CD4-positive, alpha-beta memory T cell (primary cell): ENCODE data around the gene PRAC1. TPM values are rescaled to one million over a fixed set of nuclear protein-coding genes. Genes with fewer than 3 reads are reported as not detected.

ENCODE experiments used
- CTCF ChIA-PET: fragments of 350-600 bp; sonication (Branson Sonifier 250); formaldehyde crosslinking; loops from one replicate; lab custom pipeline; 2021; ENCODE audit warnings: inconsistent platforms; ENCODE audit not compliant: partially characterized antibody; lab: Charles Lee
- POLR2A ChIA-PET: fragments of 350-600 bp; sonication (Branson Sonifier 250); formaldehyde crosslinking; loops from one replicate; lab custom pipeline; 2021; ENCODE audit not compliant: partially characterized antibody; lab: Charles Lee
- DNase-seq, 5 donors: peaks; one replicate each; pipeline versions ENCODE4 v3.0.0 to v3.0.0-alpha.2; 2020 to 2022; ENCODE audit warnings: mixed read lengths in 1 of 5
- H3K27ac ChIP-seq: one replicate; pipeline ENCODE4 v1.7.0; 2013; ENCODE audit warnings: low read depth, low read length
- H3K27me3 ChIP-seq: 2 replicates; pipeline ENCODE4 v1.7.0; 2013; ENCODE audit warnings: mild to moderate bottlenecking, low read length, moderate library complexity; ENCODE audit not compliant: insufficient read depth
- H3K36me3 ChIP-seq: 2 replicates; pipeline ENCODE4 v1.7.0; 2013; ENCODE audit warnings: mild to moderate bottlenecking, low read length, moderate library complexity; ENCODE audit not compliant: insufficient read depth
- H3K4me1 ChIP-seq: 2 replicates; pipeline ENCODE4 v1.7.0; 2013; ENCODE audit warnings: mild to moderate bottlenecking, low read length, moderate library complexity; ENCODE audit not compliant: insufficient read depth
- H3K4me3 ChIP-seq, 2 donors: one replicate each; pipeline ENCODE4 v1.7.0; 2013; ENCODE audit warnings: low read length in 2 of 2, mild to moderate bottlenecking in 1 of 2
- H3K9me3 ChIP-seq, 2 donors: one replicate each; pipeline ENCODE4 v1.7.0; 2013; ENCODE audit warnings: low read length in 2 of 2, control low read depth in 1 of 2; ENCODE audit not compliant: control insufficient read depth in 1 of 2
- H3K27ac Mint-ChIP-seq, 7 donors: one replicate each; pipeline ENCODE4 v1.8.0; 2020 to 2021; ENCODE audit warnings: mixed read lengths in 7 of 7, mild to moderate bottlenecking in 6 of 7, inconsistent platforms in 3 of 7, moderate library complexity in 3 of 7
- H3K27me3 Mint-ChIP-seq, 2 donors: one replicate each; pipeline ENCODE4 v1.8.0; 2020 to 2021; ENCODE audit warnings: mixed read lengths in 2 of 2
- H3K36me3 Mint-ChIP-seq, 2 donors: one replicate each; pipeline ENCODE4 v1.8.0; 2020 to 2021; ENCODE audit warnings: mixed read lengths in 2 of 2, inconsistent platforms in 1 of 2, mild to moderate bottlenecking in 1 of 2
- H3K4me1 Mint-ChIP-seq, 4 donors: one replicate each; pipeline ENCODE4 v1.8.0; 2020 to 2021; ENCODE audit warnings: mixed read lengths in 4 of 4, mild to moderate bottlenecking in 1 of 4
- H3K4me3 Mint-ChIP-seq, 8 donors: one replicate each; pipeline ENCODE4 v1.8.0; 2020 to 2021; ENCODE audit warnings: mixed read lengths in 8 of 8, mild to moderate bottlenecking in 7 of 8, moderate library complexity in 6 of 8, inconsistent platforms in 3 of 8
- H3K9me3 Mint-ChIP-seq, 8 donors: one replicate each; pipeline ENCODE4 v1.8.0; 2020 to 2021; ENCODE audit warnings: mixed read lengths in 8 of 8, mild to moderate bottlenecking in 5 of 8, inconsistent platforms in 3 of 8, moderate library complexity in 1 of 8
- intact Hi-C: fragments of 100-400 bp; cut with micrococcal nuclease; formaldehyde crosslinking; loops from one replicate; pipeline ENCODE4 v1.15.1; 2023
- polyA plus RNA-seq, 2 donors: library from polyadenylated mRNA; unstranded; fragments of 300-500 nt; fragmentation: Illumina TruSeq; gene quantifications; one replicate each; pipeline ENCODE4 v1.2.3, GENCODE V29; 2021
- total RNA-seq, 2 experiments: library from RNA; stranded (reverse); gene quantifications; one replicate each; pipeline ENCODE4 v1.2.3, GENCODE V29; 2021

The PRAC1 gene
- total and polyA plus RNA-seq, 4 experiments from 2014 or later, result not detected

DNA sequence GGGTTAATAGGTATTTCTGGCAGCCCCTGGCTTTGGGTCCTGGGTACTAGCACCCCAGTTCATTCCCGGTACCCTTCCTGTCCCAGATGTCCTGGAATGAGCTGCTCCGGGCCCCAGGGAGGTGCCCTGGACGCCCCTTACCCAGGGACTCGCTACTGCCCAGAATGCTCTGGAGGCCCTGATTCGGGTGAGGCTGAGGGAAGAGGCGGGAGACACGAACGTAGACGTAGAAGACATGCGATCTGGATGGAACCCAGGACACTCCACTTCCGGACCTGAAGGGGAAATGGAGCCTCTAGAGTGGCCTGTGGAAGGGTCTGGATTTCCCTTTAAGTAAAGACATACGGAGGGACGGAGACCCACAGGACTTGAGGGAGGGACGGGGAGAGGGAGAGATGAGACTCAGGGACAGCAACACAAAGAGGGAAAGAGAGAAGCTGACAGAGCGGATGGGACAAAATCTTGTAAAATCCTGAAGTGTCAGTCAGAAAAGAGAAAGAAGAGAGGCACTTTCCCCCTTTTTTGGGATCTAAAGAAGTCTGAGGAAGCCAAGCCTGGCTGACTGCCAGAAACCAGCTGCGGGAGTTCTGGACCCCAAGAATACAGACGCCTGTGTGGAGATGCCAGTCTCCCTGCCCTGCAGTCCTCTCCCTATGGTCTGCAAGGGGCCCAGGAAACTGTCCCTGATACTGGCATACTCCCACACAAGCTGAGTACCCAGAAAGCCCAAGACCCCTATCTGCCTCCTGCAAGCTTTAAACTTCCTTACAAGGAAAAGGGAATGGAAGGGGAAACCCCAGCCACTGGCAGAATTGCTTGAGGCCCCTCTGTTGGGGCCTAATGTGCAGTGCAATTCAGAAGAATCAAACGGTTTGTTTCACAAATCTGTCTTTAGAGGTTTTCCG, 7.3 kb upstream of the PRAC1 start:
- peaks cover 16 to 71% (median 29%) of the 10 kb centered on the region in 4 donors for H3K4me1 Mint-ChIP-seq
- H3K9me3 Mint-ChIP-seq, result peaks cover 0 to 18% (median 0%) of the 10 kb centered on the region in 8 donors
- no peak for DNase-seq
- CTCF ChIA-PET, result no interaction called here
- POLR2A ChIA-PET, result interaction anchor here (2.0 kb wide), 1 partner anchor 11 kb away, joined by 7 read pairs; no protein-coding TSS in a partner anchor
- peak overlapping the region in 4 of 8 donors; percentile 28 to 84 (median 46) for H3K4me3 Mint-ChIP-seq
- no peaks in the 10 kb centered on the region for H3K36me3 ChIP-seq
- H3K27me3 ChIP-seq, result peaks cover 89% of the 10 kb centered on the region
- no peaks in the 10 kb centered on the region for H3K36me3 Mint-ChIP-seq
- peak overlapping the region in 1 of 7 donors; percentile 85 for H3K27ac Mint-ChIP-seq
- peaks cover 65 to 86% of the 10 kb centered on the region in 2 donors for H3K27me3 Mint-ChIP-seq
- no peak overlapping the region for H3K27ac ChIP-seq
- no peaks in the 10 kb centered on the region for H3K9me3 ChIP-seq
- no peak overlapping the region for H3K4me3 ChIP-seq
- intact Hi-C loops, result no loop called here
- H3K4me1 ChIP-seq, result peaks cover 31% of the 10 kb centered on the region

DNA sequence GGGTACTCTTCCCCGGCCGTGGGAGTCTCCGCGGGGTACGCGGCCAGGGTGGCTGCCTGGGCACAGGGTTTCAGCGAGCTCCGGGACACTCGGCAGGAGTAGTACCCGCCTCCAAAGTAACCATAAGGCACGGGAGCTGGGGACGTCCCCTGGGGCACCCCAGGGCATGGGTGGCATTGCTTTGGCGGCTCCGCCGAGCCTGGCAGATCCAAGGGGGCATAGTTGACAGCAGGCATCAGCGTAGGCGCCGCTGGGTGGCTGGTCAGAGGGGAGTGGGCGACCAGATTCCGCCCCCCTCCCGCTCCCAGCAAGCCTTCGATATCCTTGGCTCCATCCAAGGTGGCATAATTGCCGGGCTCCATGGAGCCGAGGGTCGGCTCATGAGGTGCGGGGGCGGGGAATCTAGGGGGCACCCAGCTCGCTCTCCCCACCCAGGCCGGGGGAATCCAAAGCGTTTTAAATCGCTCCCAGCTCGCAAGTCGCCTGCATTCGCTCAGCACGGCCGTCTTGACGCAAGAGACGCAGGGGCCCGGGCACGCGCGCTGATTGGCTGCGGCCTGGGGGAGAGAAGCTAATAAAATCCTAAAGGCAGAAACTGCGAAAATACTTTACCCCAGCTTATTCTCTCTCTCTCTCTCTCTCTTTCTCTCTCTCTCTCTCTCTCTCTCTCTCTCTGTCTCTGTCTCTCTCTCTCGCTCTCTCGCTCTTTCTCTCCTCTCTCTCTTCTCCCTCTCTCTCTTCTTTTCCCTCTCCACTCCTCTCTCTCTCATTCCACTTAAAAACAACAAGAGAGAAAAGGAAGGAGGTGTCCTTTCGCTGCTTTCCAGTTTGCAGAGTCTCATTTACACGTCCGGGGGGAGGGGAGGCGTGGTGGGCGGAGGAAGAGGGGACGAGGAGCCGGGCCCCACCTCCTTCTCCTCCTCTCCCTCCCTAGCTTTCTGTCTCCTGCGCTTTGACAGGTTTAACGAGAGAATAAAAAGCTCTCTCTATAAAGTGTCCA, 6.2 kb upstream of the PRAC1 start, which contains the start of gene HOXB13:
Gene HOXB13, minus strand, starts transcription at position 519 of the 1,000 bp plus-strand sequence. Its CDS starts 157 bp downstream, at position 362.
- ChIA-PET CTCF (interaction anchor here (1.5 kb wide), 1 partner anchor 156 kb away, joined by 4 read pairs; no protein-coding TSS in a partner anchor), POLR2A (interaction anchor here (1.0 to 2.0 kb wide), 2 partner anchors 10 to 12 kb away, joined by 3 to 7 read pairs; no protein-coding TSS in a partner anchor)
- Mint-ChIP-seq H3K4me3 (peak within 1 kb of the TSS in 7 of 8 donors; percentile 50 to 87 (median 76)), H3K27ac (peak within 1 kb of the TSS in 3 of 7 donors; percentile 23 to 91 (median 85)), H3K27me3 (peaks cover 69 to 86% of the 10 kb centered on the region in 2 donors), H3K9me3 (peaks cover 0 to 26% (median 0%) of the 10 kb centered on the region in 8 donors), H3K36me3 (no peaks in the 10 kb centered on the region), H3K4me1 (peaks cover 22 to 76% (median 34%) of the 10 kb centered on the region in 4 donors)
- DNase-seq, result peak in 1 of 5 donors; percentile 60
- intact Hi-C loops, result no loop called here
- H3K27me3 ChIP-seq, result peaks cover 89% of the 10 kb centered on the region
- no peak within 1 kb of the TSS for H3K27ac ChIP-seq
- no peaks in the 10 kb centered on the region for H3K36me3 ChIP-seq
- H3K4me3 ChIP-seq, result peak within 1 kb of the TSS in 1 of 2 donors; percentile 22
- no peaks in the 10 kb centered on the region for H3K9me3 ChIP-seq
- H3K4me1 ChIP-seq, result peaks cover 39% of the 10 kb centered on the region

DNA sequence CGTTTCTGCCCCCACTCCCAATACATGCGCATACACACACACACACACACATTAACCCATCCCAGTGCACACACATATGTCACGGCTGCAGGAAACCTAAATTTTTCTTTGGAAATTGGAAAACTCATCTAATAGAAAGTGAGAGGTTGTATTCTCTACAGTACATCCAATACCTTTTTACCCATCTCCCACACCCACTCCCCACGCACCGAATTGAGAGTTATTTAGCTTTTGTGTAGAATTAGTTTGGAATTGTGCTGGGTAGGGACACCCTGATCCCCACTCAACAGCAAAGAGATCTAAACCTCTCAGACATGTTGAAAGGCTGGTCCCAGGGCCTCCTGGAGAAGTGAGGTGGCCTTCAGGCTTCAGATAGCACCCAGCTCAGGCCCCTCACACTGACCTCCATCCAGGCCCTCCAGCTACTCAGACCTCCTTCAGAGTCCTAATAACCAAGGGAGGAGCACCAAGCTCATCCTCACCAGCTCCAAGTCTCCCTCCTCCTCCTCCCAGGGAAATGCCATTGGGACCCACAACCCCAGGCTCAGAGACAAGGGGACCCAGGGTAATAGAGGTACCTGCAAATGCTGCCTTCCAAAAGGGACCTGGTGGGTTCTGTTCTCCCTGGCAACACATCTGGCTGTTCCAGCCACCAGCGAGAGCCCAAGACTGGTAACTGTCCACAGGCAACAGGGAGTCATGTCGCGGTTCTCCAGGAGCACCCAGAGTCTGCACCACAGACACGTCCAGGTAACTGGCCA, 5.3 kb upstream of the PRAC1 start:
- Histone ChIP-seq H3K9me3 (no peaks in the 10 kb centered on the region), H3K4me1 (peaks cover 38% of the 10 kb centered on the region), H3K27me3 (peaks cover 89% of the 10 kb centered on the region), H3K4me3 (no peak overlapping the region), H3K27ac (no peak overlapping the region), H3K36me3 (no peaks in the 10 kb centered on the region)
- Mint-ChIP-seq H3K27ac (peak overlapping the region in 2 of 7 donors; percentile 36 to 85), H3K27me3 (peaks cover 73 to 86% of the 10 kb centered on the region in 2 donors), H3K4me1 (peaks cover 21 to 76% (median 31%) of the 10 kb centered on the region in 4 donors), H3K9me3 (peaks cover 0 to 25% (median 0%) of the 10 kb centered on the region in 8 donors), H3K4me3 (peak overlapping the region in 3 of 8 donors; percentile 57 to 84 (median 71)), H3K36me3 (no peaks in the 10 kb centered on the region)
- intact Hi-C loops, result no loop called here
- no peak for DNase-seq
- ChIA-PET POLR2A (interaction anchor here (1.0 to 2.0 kb wide), 2 partner anchors 9 to 11 kb away, joined by 3 to 7 read pairs; no protein-coding TSS in a partner anchor), CTCF (interaction anchor here (1.5 kb wide), 1 partner anchor 156 kb away, joined by 4 read pairs; no protein-coding TSS in a partner anchor)

DNA sequence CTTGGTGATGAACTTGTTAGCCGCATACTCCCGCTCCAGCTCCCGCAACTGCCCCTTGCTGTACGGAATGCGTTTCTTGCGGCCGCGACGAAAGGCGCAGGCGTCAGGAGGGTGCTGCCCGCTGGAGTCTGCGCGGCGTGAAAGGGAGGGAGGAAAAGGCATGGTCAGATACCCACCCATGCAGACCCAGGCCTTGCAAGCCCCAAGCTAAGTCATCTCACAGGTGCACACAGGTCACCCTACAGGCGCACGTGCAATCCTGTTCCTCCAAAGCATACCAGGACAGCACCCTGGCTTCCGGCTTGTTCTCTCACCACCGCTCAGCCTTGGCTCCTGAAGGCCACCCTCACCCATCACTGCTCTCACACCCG, 4.6 kb upstream of the PRAC1 start:
- CTCF ChIA-PET, result interaction anchor here (1.0 kb wide), 1 partner anchor 26 kb away, joined by 3 read pairs; no protein-coding TSS in a partner anchor
- POLR2A ChIA-PET, result no interaction called here
- H3K27ac Mint-ChIP-seq, result peak overlapping the region in 1 of 7 donors; percentile 85
- no peak overlapping the region for H3K4me3 Mint-ChIP-seq
- H3K27me3 ChIP-seq, result peaks cover 90% of the 10 kb centered on the region
- H3K27me3 Mint-ChIP-seq, result peaks cover 74 to 85% of the 10 kb centered on the region in 2 donors
- peaks cover 0 to 27% (median 0%) of the 10 kb centered on the region in 8 donors for H3K9me3 Mint-ChIP-seq
- H3K36me3 Mint-ChIP-seq, result no peaks in the 10 kb centered on the region
- no peaks in the 10 kb centered on the region for H3K9me3 ChIP-seq
- H3K4me1 Mint-ChIP-seq, result peaks cover 21 to 77% (median 29%) of the 10 kb centered on the region in 4 donors
- H3K36me3 ChIP-seq, result no peaks in the 10 kb centered on the region
- intact Hi-C loops, result no loop called here
- no peak overlapping the region for H3K27ac ChIP-seq
- H3K4me1 ChIP-seq, result peaks cover 40% of the 10 kb centered on the region
- H3K4me3 ChIP-seq, result no peak overlapping the region
- no peak for DNase-seq

DNA sequence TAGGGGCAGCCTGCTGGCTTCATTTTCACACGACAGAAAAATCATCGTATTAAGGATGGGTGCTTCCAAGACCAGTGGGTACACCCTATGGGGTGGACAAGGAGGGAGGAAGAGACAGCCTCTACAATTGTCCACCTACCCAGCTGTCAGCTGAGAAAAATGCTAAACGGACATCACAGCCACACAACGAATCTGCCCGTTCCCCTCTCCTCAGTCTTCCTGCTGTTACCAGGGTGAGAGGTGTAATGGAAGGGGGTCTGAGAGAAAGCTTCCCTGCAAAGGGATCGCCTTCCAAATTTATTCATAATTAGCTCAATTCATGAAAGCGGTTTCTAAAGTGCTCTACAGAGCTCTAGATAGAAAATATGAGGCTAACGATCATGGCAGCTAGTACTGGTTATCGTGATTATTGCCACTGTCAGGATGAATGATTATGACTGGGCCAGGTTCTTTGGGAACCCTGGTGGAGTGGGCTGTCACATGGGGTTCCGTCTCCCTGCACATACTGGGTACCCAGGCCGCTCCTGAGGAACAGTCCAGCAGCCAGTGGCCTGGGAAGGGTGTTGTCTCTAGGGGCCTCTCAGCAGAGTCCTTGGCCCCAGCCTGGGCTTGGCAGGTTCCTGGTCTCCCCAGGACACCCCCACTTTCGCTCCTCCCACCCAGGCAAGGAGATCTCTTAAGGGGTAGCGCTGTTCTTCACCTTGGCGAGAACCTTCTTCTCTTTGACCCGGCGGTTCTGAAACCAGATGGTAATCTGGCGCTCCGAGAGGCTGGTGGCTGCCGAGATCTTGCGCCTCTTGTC, 4.0 kb upstream of the PRAC1 start:
- Histone ChIP-seq H3K36me3 (no peaks in the 10 kb centered on the region), H3K4me3 (no peak overlapping the region), H3K9me3 (no peaks in the 10 kb centered on the region), H3K27ac (no peak overlapping the region), H3K27me3 (peaks cover 90% of the 10 kb centered on the region), H3K4me1 (peaks cover 40% of the 10 kb centered on the region)
- Mint-ChIP-seq H3K36me3 (no peaks in the 10 kb centered on the region), H3K9me3 (peaks cover 0 to 27% (median 0%) of the 10 kb centered on the region in 8 donors), H3K4me3 (peak overlapping the region in 3 of 8 donors; percentile 25 to 48 (median 41)), H3K27me3 (peaks cover 75 to 82% of the 10 kb centered on the region in 2 donors), H3K4me1 (peaks cover 21 to 77% (median 29%) of the 10 kb centered on the region in 4 donors), H3K27ac (peak overlapping the region in 1 of 7 donors; percentile 85)
- DNase-seq, result no peak
- ChIA-PET CTCF (interaction anchor here (1.0 to 3.9 kb wide), 2 partner anchors 27 to 153 kb away, joined by 3 to 33 read pairs; no protein-coding TSS in a partner anchor), POLR2A (no interaction called here)
- intact Hi-C loops, result no loop called here
